ENCODE measurements around the gene CAPZB. TPM values are rescaled to one million over a fixed set of nuclear protein-coding genes. Genes with fewer than 3 reads are reported as not detected.

Gene CAPZB
- total RNA-seq, 2 donors from 2014 or later: 291 to 399 TPM

DNA sequence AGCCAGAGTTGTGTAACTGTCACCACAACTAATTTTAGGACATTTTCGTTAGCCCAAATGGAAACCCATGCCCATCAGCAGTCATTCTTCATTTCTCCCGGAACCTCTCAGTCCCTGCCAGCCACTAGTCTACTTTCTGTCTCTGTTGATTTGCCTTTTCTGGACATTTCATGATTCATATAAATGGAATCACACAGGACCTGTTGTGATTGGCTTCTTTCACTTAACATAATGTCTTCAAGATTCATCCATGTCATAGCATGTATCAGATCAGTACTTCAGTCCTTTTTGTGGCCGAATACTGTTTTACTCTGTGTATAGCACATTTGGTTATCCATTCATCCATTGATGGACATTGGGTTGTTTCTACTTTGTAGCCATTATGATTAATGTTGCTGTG, 166.1 kb downstream of the CAPZB start:
- H3K27me3 Mint-ChIP-seq: no peaks in the 10 kb centered on the region
- H3K4me3 Mint-ChIP-seq: no peak overlapping the region
- no peaks in the 10 kb centered on the region for H3K9me3 Mint-ChIP-seq
- ATAC-seq (replicated peaks): no peak
- H3K36me3 Mint-ChIP-seq (ENCODE audit: low read depth): peaks cover 15% of the 10 kb centered on the region
- no peak overlapping the region for H3K27ac Mint-ChIP-seq
- peaks cover 6% of the 10 kb centered on the region for H3K4me1 Mint-ChIP-seq

- H3K27me3 Mint-ChIP-seq: no peaks in the 10 kb centered on the region
- peaks cover 15% of the 10 kb centered on the region for H3K4me1 Mint-ChIP-seq
- peak overlapping the region; percentile 67 for H3K27ac Mint-ChIP-seq
- no peak overlapping the region for H3K4me3 Mint-ChIP-seq
- ATAC-seq (replicated peaks): no peak
- no peaks in the 10 kb centered on the region for H3K9me3 Mint-ChIP-seq
- H3K36me3 Mint-ChIP-seq (ENCODE audit: low read depth): peaks cover 13% of the 10 kb centered on the region
These were observed 168.0 kb downstream of the CAPZB start for GRCh38 chr1:19317126-19317910.

DNA sequence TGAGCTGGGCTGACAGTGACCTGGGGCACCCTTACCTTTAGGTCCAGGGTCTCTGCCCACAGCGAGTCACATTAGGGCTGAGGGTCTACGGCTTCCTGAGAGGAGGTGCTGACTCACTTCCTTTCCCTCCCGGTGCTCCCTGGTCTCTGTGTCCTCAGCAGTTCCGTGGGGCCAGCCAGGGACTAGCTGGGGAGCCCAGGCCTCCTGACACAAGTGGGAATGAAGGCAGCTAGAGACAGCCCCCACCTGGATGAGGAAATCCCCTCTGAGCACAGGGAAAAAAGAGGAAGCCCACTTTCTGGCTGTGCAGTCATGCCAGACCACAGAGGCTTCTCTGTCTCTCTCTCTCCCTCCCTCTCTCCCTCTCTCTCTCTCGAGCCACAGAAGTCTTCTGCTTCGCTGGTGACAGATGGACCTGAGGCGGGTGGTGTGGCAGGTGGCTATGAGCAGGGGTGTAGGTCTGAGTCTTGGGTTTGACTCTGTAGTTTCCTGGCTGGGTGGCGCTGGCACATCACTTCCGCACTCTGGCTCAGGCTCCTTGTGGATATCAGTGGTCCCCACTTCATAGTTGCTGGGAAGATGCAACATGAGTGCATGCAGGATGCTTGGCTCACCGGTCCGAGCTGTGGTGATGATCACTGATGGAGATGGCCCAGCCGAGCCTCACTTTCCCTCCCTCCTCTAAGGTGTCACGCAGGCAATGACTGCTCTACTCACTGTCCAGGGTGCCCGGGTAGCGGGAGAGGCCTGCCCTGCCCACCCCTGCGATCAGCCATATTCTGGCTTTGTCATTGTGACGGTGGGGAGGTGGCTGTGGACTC, 169.8 kb downstream of the CAPZB start:
- no peak for ATAC-seq (replicated peaks)
- H3K27me3 Mint-ChIP-seq: no peaks in the 10 kb centered on the region
- peaks cover 4% of the 10 kb centered on the region for H3K36me3 Mint-ChIP-seq (ENCODE audit: low read depth)
- peaks cover 22% of the 10 kb centered on the region for H3K4me1 Mint-ChIP-seq
- H3K4me3 Mint-ChIP-seq: peak overlapping the region; percentile 12
- H3K9me3 Mint-ChIP-seq: no peaks in the 10 kb centered on the region
- H3K27ac Mint-ChIP-seq: peak overlapping the region; percentile 50

DNA sequence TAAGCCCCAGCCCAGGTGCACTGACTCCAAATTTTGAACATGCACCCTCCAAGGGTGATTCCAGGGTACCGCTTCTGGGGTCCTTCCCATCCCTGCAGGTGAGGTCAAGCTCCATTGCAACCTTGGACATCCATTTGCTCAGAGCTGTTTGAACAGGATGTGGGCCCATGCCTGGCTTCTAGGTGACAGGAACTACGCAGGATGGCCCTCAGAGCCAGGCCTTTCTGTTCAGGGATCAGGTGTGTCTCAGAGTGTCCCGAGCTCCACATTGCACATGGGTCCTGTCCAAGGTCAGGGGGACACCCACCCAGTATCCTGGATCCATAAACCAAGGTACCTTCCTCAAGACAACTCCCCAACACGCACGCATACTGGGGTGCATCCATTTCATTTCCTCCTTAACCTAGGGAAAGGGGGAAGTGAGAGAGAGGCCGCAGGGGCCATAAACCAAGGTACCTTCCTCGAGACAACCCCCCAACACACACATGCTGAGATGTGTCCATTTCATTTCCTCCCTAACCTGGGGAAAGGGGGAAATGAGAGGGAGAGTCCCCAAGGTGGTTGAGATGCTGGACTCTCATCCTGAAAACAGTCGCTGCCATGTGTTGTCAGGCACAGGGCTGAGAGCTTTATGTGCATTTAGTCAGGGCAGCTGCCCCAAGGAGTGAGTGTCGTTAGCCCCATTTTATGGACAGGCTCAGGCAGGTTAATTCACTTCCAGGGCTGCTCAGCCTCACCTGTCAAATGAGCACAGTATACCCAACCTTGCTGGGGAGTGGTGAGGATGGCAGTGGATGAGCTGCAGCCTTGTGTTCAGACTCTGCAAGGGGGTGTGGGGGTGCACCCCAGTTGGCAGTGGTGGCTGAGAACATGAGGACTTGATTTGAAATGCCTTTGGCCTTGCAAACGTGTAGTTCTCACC, 171.1 kb downstream of the CAPZB start:
- H3K36me3 Mint-ChIP-seq (ENCODE audit: low read depth): peaks cover 4% of the 10 kb centered on the region
- no peak for ATAC-seq (replicated peaks)
- H3K4me3 Mint-ChIP-seq: no peak overlapping the region
- H3K4me1 Mint-ChIP-seq: peaks cover 22% of the 10 kb centered on the region
- no peaks in the 10 kb centered on the region for H3K27me3 Mint-ChIP-seq
- H3K9me3 Mint-ChIP-seq: no peaks in the 10 kb centered on the region
- H3K27ac Mint-ChIP-seq: no peak overlapping the region

- peak overlapping the region; percentile 63 for H3K27ac Mint-ChIP-seq
- peaks cover 28% of the 10 kb centered on the region for H3K4me1 Mint-ChIP-seq
These were observed 171.7 kb downstream of the CAPZB start for GRCh38 chr1:19313636-19313959.

DNA sequence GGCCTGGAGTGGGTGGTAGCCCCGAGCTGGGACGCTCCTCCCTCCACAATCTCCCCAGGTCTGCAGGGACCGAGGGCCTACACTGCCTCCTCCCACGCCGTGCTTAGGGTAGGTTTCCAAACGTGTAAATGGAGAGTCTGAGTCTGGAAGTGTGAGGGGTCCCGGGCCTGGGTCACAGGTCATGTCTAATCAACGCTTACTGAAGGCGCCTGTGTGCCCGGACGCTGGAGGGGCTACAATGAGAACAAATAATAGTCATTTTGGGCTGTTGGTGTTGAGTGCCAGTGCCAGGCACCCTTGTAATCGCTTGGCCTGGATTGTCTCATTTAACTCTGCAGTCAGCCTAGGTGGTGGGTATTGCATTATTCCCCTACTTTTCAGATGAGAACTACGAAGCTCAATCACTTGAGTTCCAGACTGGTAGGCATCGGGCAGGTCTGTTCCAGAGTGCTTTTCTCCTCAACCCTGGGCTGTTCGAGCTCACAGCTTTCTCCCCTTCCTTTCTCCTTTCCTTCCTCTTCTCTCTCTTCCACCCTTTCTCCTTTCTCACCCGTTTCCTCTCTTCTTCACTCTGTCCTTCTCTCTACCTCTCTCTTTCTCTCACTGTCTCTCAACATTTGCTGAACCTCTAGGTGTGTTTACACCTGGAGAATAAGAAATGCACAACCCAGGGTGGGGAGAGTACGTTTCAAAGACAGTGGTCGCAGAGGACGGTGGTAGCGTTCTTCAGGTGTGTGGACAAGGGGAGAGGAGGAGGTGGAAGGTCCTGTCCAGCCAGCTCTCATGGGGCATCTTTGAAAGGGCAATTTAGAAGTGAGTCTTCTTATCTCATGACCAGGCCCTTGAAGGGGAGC, 172.3 kb downstream of the CAPZB start:
- Mint-ChIP-seq H3K36me3 (ENCODE audit: low read depth) (peaks cover 10% of the 10 kb centered on the region), H3K27ac (peak overlapping the region; percentile 63), H3K4me3 (peak overlapping the region; percentile 71), H3K9me3 (no peaks in the 10 kb centered on the region), H3K4me1 (peaks cover 28% of the 10 kb centered on the region), H3K27me3 (no peaks in the 10 kb centered on the region)
- no peak for ATAC-seq (replicated peaks)

More at GRCh38 chr1:19313636-19313959, 171.7 kb downstream of the CAPZB start:
- Mint-ChIP-seq H3K9me3 (no peaks in the 10 kb centered on the region), H3K4me3 (peak overlapping the region; percentile 71), H3K36me3 (ENCODE audit: low read depth) (peaks cover 8% of the 10 kb centered on the region), H3K27me3 (no peaks in the 10 kb centered on the region)
- ATAC-seq (replicated peaks): no peak

DNA sequence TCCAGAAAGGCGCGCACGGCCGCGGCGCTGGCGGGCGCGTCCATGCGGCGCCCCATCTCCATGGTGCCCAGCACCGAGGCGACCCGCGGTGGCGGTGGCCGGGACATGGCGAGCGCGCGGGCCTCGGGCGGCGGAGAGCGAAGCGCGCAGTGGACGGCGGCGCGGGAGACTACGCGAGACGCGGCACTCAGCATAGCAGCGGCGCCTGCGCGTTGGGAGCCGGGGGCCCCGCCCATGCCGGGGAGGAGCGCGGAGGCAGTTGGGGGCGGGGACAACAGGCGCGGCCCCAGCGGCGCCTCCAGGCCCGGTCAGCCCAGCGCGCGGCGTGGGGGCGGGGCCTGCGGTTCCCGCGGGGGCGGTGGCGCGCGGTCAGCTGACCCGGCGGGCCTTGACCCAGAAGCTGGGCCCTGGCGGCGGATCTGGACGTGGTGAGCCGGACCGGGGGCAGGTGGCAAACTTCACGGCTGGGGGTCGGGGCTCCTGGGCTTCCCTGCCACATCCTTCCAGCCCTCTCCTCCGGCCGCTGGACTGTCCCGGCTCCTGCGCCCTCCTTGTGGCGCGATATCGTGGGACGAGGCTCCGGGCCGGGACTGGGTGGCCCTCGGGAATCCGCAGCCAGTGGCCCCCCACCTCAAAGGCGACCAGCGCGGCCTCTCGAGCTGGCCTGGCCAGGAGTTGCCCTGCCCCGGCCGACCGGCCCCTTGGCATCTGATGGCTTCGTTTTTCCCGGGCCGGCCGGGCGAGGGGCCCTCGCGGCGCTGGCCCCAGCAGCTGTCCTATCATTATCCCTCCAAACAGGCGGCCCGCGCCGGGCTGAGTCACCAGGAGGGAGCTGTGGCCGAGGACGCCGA, 173.2 kb downstream of the CAPZB start, which contains the start of the genes AKR7A2 and SLC66A1:
Gene AKR7A2, minus strand, starts transcription at position 214 of the 851 bp plus-strand sequence. Its CDS starts 20 bp downstream, at position 194.
Gene SLC66A1, plus strand, starts transcription at position 396 of the 851 bp plus-strand sequence. CDS start 5,352 bp downstream, outside the sequence.
- Mint-ChIP-seq H3K9me3 (no peaks in the 10 kb centered on the region), H3K4me1 (peaks cover 28% of the 10 kb centered on the region), H3K27ac (peak within 1 kb of the TSS; percentile 82), H3K4me3 (peak within 1 kb of the TSS; percentile 81), H3K27me3 (no peaks in the 10 kb centered on the region), H3K36me3 (ENCODE audit: low read depth) (peaks cover 18% of the 10 kb centered on the region)
- ATAC-seq (replicated peaks): peak; percentile 97

DNA sequence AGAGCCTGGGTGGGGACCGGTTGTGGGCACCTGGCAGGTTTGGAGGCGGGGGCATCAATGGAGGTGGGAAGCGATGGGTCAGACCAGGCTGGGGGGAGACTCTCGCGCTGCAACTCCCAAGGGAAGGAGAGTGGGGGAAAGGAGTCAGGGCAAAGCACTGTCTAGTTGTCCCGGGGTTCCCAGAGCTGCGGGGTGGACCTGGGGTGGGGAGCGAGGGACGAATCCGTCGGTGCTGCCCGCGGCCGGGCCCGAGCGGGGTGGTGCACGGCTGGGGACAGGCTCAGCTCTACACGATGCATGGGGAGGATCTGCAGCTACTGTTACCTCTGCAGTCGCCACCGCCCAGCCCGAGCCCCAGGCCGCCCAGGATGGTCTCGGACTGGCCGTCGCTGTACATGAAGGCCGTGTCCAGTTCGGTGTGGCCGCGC, 173.8 kb downstream of the CAPZB start:
- Mint-ChIP-seq H3K27me3 (no peaks in the 10 kb centered on the region), H3K9me3 (no peaks in the 10 kb centered on the region), H3K4me3 (peak overlapping the region; percentile 81), H3K4me1 (peaks cover 28% of the 10 kb centered on the region), H3K36me3 (ENCODE audit: low read depth) (peaks cover 25% of the 10 kb centered on the region), H3K27ac (peak overlapping the region; percentile 82)
- ATAC-seq (replicated peaks): peak; percentile 25

DNA sequence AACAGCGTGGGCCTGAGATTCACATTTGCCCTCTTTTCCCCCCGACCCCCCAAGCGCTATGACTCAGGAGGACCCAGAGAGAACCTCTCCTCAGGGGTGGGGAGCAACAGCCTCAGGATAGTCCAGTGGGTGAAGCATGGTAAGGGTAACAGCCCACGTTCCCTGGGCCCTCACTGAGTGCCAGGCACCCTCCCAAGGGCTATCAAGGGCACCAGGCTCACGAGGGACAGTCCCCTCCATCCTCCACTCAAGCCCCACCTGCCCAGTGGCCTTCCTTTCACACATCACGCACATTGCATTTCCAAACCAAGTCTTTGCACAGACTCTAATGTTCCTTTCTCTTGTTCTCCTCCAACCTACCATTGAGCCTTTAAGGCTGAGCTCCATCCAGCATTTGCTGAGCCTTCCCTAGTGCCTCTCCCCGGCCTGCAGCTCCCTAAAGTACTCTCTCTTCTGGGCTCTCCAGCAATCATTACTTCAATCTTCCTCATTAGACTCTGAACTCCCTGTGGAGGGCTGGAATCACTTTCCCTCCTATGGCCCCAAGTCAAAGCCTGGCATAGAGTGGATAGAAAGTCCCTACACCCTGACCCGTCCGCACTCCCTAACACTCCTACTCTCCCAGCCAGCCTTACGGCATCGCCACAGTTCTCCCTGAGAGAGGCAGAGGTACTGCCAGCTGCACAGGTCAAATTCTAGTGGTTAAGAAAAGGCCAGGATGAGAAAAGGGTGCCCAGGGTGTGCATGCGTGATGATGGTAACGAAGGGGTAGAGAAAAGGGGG, 174.4 kb downstream of the CAPZB start:
- no peaks in the 10 kb centered on the region for H3K27me3 Mint-ChIP-seq
- H3K4me1 Mint-ChIP-seq: peaks cover 25% of the 10 kb centered on the region
- H3K4me3 Mint-ChIP-seq: peak overlapping the region; percentile 81
- peak overlapping the region; percentile 82 for H3K27ac Mint-ChIP-seq
- peaks cover 31% of the 10 kb centered on the region for H3K36me3 Mint-ChIP-seq (ENCODE audit: low read depth)
- no peak for ATAC-seq (replicated peaks)
- H3K9me3 Mint-ChIP-seq: no peaks in the 10 kb centered on the region

GRCh38 chr1:19310061-19310460, 175.3 kb downstream of the CAPZB start:
- H3K27ac Mint-ChIP-seq: no peak overlapping the region
- no peaks in the 10 kb centered on the region for H3K9me3 Mint-ChIP-seq
- H3K27me3 Mint-ChIP-seq: no peaks in the 10 kb centered on the region
- H3K4me1 Mint-ChIP-seq: peaks cover 22% of the 10 kb centered on the region
- H3K36me3 Mint-ChIP-seq (ENCODE audit: low read depth): peaks cover 39% of the 10 kb centered on the region
- no peak for ATAC-seq (replicated peaks)
- H3K4me3 Mint-ChIP-seq: peak overlapping the region; percentile 81

DNA sequence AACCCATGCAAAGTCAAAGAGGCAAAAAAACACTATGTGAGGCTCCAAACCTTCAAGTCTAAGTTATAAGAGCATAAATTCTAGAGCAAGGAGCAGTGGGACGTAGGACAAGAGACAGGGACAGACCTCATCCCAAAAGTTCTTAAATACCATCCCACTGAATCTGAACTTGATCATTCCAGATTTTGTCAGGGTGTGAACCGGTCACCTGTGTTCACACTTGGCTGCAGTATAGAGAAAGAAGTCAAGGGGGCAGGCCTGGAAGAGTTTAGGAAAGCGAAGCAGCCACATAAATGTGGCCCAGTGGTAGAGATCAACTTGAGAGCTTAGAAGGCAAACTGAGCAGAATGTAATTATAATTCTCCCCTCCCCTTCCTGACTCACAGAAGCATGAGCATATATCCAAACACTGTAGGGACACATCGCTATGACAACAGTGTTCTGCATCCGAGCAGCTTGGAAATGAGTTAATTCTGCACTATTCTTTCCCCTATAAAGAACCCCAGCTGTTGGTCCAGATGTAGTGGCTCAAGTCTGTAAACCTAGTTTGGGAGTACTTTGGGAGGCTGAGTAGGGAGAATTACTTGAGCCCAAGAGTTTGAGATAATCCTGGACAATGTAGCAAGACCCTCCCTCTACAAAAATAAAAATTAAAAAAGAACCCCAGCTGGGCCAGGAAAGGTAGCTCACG, 176.1 kb downstream of the CAPZB start:
- H3K36me3 Mint-ChIP-seq (ENCODE audit: low read depth): peaks cover 47% of the 10 kb centered on the region
- H3K4me1 Mint-ChIP-seq: peaks cover 22% of the 10 kb centered on the region
- H3K27me3 Mint-ChIP-seq: no peaks in the 10 kb centered on the region
- no peak for ATAC-seq (replicated peaks)
- H3K27ac Mint-ChIP-seq: no peak overlapping the region
- H3K9me3 Mint-ChIP-seq: no peaks in the 10 kb centered on the region
- no peak overlapping the region for H3K4me3 Mint-ChIP-seq

DNA sequence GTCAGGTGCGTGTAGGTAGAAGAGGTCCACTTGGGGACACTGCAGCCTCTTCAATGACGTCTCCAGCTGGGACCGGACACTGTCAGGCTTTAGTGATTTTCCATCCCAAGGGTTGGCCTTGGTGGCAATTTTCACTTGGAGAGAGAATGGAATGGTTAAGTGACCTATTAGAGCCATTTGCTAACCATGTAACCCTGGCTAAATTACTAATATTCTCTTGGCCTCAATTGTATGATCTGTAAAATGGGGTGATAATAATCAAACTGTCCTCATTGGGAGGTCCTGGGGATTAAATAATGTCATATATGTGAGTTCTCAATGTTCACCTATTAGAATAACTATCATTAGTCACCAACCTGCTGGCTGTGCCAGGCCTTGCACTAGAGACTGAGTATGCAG, 176.8 kb downstream of the CAPZB start:
- no peak overlapping the region for H3K27ac Mint-ChIP-seq

More for the DNA sequence above, 176.8 kb downstream of the CAPZB start:
- Mint-ChIP-seq H3K27me3 (no peaks in the 10 kb centered on the region), H3K4me3 (no peak overlapping the region), H3K36me3 (ENCODE audit: low read depth) (peaks cover 53% of the 10 kb centered on the region), H3K9me3 (no peaks in the 10 kb centered on the region), H3K4me1 (peaks cover 20% of the 10 kb centered on the region)
- ATAC-seq (replicated peaks): no peak
